ENCODE data around the gene PLEKHG3.

The PLEKHG3 gene

GRCh38 chr14:64766430-64767151 is 62.4 kb downstream of the PLEKHG3 start:
- no peak for DNase-seq

- no peak for DNase-seq
These were observed 63.2 kb downstream of the PLEKHG3 start for GRCh38 chr14:64767215-64767964.

DNA sequence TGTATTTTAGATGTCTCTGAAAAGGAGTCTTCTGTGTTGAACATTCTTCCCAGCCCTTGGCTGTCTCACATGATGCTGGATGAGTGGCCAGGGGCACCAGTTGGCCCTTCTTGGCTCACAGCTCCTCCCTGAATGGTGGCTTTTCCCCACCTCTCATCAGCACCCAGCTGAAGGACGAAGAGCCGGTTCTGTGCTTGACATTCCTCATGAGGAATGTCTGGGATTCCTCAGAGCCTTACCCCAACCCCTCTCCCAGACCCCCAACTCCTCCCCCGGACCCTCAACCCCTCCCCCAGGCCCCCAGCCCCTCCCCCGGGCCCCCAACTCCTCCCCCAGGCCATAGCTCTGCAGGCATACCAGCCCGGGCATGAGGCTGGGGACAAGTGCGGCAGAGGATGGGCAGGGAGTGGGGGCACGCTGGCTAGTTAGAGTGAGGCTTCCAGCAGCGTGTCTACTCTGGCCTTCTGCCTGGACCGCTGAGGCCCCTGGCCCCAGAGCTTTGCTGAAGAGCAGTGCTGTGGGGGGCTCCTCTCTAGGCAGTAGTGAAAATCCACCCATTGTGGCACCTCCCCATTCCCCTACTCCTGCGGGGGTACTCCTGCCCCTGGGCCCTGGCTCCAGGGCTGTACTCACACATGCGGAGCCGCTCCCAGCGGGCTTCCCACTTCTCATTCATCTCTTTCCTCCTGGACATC is 64.3 kb downstream of the PLEKHG3 start:
- DNase-seq = no peak

DNA sequence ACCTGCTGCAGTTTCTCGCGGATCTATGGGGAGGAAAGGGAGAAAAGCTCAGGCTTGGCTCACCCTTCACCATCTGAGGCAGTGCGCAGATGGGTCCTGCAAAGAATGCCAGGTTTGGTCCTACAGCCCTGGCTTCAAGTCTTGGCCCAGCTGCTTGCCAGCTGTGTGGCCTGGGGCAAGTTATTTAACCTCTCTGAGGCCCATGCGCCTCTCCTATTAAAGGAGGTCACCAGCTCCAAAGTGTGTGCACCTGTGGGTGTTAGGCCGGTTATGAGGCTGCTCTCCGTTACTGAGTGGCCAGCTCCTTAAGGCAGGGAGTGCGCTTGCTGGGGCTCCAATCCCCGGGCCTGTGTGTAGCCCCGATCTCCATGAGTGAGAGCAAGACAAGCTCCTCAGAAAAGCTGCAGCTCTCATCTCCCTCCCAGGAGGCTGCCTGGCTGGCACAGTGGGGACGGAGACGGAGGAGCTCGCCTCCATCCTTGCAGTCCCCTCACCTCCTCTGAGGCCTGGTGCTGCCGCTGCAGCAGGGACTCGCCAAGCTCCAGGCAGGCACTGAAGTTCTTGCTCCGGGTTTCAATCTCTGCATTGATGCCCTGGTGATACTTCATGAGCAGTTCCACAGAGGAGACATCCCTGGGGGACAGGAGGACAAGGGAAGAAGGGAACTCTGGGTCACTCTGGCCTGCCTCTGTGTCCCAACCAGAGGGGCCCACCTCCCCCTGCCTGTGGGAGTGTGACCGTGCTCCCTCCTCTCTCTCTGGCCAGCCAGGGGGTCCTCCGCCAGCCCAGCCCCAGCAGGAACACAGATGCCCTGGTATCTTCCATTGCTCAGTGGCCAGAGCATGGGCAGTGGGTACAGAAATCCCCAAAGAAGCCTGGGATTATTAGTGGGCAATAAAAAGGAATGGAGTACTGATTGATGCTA is 65.1 kb downstream of the PLEKHG3 start:
- DNase-seq = no peak

DNA sequence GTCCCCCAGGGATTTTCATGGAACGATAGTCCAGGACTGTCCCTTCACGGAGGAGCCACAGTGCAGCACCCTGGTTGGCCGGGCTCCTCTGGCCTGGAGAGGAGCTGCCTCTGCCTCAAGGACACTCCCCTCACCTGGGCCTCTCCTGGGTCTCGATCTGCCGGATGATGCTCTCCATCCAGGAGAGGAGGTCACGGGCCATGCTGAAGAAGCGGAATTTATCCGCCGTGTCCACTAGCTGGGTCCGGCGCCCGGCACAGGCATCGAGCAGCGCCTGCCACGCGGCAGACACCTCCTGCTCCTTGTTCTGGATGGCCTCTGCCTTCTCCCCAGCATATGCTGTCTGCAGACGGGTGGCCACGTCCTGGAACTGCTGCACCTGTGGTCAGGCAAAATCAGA is 66.5 kb downstream of the PLEKHG3 start:
- no peak for DNase-seq

- no peak for DNase-seq
These were observed 66.9 kb downstream of the PLEKHG3 start for GRCh38 chr14:64771161-64771560.

DNA sequence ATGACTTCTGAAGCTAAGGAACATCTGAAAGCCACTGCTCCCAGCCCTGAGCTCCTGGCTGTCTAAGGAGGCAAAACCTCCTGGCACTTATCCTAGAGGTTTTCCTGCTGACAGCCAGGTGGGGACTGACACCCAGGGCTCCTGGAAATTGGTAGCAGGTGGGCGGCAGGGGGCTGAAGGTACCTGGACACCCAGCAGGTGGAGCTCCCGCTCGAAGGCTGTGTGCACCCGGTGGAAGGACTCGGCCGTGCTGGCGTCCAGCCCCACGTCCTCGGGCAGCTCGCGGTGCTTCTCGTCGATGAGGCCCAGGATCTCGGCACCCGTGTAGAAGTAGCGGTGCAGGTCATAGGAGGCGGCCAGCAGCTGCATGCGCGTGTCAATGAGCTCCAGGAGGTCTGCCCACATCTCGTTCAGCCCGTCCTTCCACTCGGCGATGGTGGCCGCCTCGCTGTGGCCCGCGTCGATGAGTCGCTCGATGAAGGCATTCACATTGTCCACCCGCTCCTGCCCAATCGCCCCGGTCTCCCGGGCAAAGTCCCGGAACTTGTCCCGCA is 68.2 kb downstream of the PLEKHG3 start:
- DNase-seq = no peak

- DNase-seq = no peak
These were observed 68.8 kb downstream of the PLEKHG3 start for GRCh38 chr14:64773046-64773445.

GRCh38 chr14:64773577-64773976 is 69.4 kb downstream of the PLEKHG3 start:
- no peak for DNase-seq

- no peak for DNase-seq
These were observed 70.0 kb downstream of the PLEKHG3 start for GRCh38 chr14:64774272-64774671.

DNA sequence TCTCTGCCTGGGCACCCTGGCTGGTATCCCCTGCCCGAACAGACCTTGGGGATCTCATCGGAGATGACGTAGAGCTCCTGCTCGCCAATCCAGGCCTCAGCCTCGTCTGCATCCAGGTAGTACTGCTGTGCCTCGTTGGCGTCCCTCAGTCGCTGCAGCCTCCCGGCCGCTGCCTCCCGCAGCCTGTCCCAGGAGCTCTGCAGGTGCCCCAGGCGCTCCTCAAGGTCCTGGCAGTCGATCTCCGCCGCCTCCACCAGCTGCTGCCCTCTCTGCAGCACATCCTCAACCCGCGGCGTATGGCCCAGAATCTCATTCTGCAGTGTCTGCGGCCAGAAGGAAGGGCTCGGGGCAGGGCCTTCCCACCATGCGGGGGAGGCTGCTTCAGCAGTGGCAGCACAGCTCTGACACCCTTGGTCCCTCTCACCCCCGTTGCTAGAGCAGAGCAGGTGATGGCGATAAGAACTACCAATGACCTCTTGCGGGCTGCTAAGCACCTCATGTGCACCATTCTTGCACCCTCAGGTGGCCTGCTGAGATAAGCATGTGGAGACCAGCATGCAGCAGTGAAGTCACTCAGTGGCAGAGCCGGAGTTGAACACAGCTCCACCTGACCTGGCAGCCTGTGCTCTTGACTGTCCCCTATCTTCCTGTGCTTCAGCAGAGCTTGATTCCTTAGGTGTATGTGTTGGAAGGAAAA is 71.0 kb downstream of the PLEKHG3 start:
- DNase-seq = no peak

DNA sequence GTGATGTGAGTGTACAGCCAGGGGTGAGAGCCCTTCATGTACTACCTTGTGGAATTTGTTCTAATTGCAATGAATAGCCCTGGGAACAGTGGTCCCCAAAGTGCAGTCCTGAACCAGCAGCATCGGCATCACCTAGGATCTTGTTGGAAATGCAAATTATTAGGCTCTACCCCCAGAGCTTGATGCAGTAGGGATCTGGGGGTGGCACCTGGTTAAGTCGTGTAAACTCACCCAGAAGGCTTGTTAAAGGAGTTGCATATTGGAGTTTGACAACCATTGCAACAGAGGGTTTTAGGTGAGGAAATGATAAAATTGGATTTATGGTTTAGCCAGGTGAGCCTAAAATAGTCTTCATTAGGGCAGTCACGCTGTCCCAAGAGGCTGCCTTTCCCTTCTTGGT is 73.2 kb downstream of the PLEKHG3 start:
- no peak for DNase-seq

GRCh38 chr14:64778104-64778754 is 74.0 kb downstream of the PLEKHG3 start:
- DNase-seq = no peak

DNA sequence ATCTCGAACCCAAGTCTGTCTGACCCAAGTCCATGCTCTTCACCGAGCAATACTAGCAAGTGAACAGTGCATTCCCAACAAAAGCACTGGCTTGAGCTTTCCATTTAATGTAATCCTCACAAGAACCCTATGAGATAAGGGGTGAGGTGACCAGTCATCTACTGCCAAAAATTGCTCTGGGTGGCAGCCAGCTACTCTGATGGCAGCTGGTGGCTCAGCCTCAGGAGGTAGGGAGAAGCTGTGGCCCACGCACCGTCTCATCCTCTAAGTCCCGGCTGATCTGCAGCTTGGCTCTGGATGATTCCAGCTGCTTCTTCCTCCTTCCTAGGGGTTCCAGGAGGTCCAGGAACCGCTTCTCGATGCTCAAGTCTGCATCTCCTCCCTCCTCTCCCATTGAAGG is 75.2 kb downstream of the PLEKHG3 start:
- DNase-seq = no peak

DNA sequence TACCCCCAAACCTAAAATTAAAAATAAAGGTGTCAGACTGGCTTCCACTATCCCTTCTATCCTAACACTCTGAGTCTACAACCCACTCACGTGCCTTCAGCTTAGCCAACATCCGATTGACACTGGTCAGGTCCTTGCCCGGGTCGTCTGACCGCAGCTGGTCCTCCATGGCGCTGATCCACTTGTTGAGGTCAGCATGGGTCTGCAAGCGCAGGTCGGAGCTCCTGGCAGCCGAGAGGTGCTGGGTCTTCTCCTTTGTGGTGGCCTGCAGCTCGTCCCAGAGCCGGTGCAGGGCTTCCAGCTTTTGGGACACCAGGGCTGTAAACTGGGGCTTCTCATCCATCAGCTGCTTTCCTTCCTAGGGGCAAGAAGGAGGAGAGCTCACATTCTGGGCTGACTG is 78.0 kb downstream of the PLEKHG3 start:
- no peak for DNase-seq

GRCh38 chr14:64784006-64784405 is 79.8 kb downstream of the PLEKHG3 start:
- DNase-seq = no peak

DNA sequence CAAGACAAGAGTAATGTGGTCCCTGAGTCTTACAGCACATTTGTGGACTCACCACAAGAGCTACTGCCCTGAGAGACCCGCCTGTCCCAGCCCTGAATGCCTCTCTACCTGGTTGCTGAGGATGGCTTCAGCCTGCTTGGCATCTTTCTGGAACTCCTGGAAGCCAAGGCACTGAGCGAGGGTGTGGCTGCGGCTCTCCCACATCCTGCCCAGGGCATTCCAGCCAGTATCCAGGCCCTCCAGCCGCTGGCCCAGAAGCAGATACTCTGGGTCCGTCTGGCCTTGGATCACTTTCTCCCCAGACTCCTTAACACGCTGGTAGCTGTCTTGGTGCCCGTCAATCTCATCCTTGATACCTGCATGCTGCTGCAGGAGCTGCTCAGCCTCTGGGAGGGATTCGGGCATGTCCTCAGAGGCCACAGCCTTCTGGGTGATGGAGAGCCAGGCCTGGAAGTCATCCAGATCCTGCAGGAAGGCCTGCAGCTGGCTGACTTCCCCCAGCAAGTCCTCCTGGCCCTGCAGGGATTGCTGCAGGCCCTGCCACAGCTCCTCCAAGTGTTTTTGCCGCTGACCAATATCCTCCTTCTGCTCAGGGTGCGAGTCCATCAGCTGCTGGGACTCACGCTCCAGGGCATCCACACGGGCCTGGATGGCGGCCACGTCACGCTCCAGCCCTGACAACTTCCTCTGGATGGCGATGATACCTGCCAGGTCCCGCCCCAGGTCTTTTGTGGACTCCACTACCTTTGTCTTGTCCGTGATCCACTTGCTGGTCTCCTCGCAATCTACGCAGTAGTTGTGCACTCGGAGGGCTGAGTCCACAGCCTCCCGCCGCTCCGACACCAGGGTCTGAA is 82.3 kb downstream of the PLEKHG3 start:
- DNase-seq = no peak

DNA sequence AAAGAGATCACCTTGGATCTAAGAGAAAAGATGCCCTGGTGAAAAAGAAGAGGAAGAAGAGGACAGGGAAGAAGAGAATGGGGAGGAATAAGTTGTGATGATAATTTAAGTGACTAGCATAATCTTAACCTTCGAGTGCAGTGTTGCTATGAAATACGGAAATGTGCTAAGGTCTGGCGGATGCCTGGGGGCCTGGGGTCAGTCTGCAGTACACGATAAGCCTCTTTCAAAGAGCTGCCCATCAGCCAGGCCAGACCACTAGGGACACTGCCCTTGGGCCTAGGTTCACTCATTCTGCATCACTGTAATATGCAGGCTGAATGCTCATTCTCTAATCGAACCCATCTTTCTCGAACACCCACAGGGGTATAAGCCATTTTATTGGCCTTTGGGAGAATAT is 83.4 kb downstream of the PLEKHG3 start:
- no peak for DNase-seq

GRCh38 chr14:64788706-64789105 is 84.5 kb downstream of the PLEKHG3 start:
- peak; percentile 23 for DNase-seq

GRCh38 chr14:64789696-64790095 is 85.5 kb downstream of the PLEKHG3 start:
- no peak for DNase-seq

Measured in NCI-H1694 (cell line).